Fibroblast of mammary gland (primary cell): ENCODE measurements around the gene ABCC2.
"Not testable (repeated sequence)": the region's sequence is repeated elsewhere in the genome, so short reads cannot be mapped to it uniquely, and the experiment has no call there.

Experiments
- DNase-seq: peaks from one replicate; pipeline ENCODE4 v3.0.0-alpha.2; 2010; ENCODE audit warnings: low read depth
- H3K4me3 ChIP-seq: 2 replicates; pipeline ENCODE4 v1.5.1; 2011; ENCODE audit warnings: low read depth, mild to moderate bottlenecking, low read length, moderate library complexity; ENCODE audit not compliant: control insufficient read depth
- TF ChIP-seq, protein P1 (sequence below): conservative IDR thresholded peaks from 2 replicates; pipeline ENCODE4 v1.5.1; 2011; ENCODE audit warnings: low read depth, low read length, inconsistent platforms; ENCODE audit not compliant: control insufficient read depth, insufficient read depth

ABCC2 gene

DNA sequence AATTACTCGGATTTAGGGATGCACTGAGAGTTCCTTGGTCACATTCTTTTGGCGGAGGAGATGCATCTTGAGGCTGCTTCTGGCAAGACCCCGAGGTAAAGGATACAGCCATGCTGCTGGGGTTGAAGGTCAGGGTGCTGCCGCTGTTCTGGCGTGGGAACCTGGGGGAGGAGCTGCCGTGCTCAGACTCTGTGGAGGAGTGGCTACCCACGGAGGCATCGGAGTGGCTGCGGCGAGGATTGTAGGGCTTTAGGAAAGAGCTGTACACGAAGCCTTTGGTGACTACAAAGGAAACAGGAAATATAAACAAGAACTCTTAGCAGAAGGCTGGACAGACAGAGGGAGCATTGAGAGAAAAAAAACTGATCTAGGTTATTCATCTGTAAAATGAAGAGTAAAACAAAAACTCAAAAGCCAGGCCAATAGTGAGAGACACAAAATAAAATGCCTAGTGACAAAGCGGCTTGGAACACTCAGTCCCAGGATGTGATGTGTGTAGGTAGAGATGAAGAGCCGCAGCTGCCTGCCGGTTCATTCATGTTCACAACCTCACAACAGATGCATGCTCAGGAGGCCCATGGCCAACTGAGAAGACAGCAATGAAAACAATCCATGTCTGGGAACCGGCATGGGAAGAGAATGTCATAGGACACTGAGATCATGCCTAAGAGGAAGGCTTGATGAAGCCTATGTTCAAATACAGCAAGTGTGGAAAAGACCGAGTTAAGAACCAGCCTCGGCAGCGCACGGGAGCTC is 97.8 kb downstream of the ABCC2 start:
- no peak for DNase-seq
- H3K4me3 ChIP-seq, result no peak overlapping the region
- TF ChIP-seq, protein P1, sequence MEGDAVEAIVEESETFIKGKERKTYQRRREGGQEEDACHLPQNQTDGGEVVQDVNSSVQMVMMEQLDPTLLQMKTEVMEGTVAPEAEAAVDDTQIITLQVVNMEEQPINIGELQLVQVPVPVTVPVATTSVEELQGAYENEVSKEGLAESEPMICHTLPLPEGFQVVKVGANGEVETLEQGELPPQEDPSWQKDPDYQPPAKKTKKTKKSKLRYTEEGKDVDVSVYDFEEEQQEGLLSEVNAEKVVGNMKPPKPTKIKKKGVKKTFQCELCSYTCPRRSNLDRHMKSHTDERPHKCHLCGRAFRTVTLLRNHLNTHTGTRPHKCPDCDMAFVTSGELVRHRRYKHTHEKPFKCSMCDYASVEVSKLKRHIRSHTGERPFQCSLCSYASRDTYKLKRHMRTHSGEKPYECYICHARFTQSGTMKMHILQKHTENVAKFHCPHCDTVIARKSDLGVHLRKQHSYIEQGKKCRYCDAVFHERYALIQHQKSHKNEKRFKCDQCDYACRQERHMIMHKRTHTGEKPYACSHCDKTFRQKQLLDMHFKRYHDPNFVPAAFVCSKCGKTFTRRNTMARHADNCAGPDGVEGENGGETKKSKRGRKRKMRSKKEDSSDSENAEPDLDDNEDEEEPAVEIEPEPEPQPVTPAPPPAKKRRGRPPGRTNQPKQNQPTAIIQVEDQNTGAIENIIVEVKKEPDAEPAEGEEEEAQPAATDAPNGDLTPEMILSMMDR, result no peak

DNA sequence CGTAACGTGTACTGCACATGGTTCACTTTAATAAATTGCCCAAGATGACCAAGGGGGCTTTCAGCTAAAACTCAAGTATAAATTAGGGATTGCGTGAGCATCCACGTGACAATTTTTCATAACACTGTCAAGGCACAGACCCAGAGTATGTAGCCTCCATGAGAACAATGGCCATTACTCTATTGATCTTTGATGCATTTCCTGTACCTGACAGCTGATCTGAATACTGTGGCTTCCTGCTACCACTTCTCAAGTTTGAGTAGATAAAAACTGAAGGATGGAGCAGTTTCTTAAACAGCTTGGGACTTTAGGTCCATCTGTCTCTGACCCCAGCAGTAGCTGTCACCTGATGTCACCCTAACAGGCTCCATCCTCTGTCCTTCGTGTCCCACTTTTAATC is 98.9 kb downstream of the ABCC2 start:
- no peak overlapping the region for H3K4me3 ChIP-seq
- TF ChIP-seq, protein P1, result no peak
- DNase-seq, result no peak

DNA sequence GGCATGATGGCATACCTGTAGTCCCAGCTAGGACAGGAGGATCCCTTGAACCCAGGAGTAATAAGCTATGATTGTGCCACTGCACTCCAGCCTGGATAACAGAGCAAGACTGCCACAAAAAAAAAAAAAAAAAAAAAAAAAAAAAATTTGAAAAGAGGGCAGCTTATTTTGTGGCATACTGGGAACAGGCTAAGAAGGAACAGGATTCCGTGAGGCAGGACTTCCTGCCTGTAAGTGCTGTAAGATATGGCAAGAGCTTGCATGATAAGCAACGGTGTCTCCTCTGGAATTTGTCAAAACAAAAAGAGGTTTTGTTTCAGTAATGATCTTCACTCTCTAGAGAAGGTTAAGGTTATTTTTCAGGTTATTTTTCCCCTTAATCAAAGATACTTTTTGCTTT is 101.1 kb downstream of the ABCC2 start:
- TF ChIP-seq, protein P1, result no peak

DNA sequence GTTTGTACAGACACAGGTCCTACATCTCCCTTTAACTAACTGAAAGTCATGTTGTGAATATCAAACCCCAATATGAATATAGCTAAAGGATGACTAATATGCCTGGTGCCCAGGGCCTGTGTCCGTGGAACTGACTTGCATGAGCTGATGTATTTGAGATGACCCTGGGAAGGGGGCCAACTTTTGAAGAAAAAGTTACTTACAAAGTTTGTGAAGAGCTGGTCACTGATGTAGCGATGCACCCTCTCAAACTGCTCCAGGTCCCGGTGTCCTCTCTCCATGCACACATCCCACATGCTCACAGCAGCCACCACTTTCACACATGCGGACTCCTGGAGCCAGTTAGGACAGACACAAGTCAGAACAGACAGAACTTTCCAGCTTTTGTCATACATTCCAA is 106.2 kb downstream of the ABCC2 start:
- peak; percentile 74 for DNase-seq
- TF ChIP-seq, protein P1, result no peak
- H3K4me3 ChIP-seq, result no peak overlapping the region

More for the DNA sequence above, 101.1 kb downstream of the ABCC2 start:
- no peak for DNase-seq
- no peak overlapping the region for H3K4me3 ChIP-seq

DNA sequence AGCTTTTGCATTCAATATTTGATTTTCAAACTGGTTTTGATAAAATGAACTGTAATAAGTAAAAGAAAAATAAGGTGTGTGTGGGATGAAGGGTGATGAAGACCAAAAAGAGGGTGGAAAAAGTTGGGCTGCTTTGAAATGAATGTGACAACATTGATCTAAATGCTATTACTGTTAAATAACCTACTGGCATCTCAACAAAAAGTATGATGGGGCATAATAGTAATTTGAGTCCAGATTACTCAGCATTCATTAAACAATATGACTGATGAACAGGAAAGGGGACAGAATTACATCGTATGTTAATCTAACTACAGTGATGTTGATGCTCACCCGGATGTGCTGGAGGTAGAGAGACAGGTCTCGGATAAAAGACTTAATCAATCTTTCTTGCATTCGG is 112.2 kb downstream of the ABCC2 start:
- TF ChIP-seq, protein P1, result no peak
- no peak overlapping the region for H3K4me3 ChIP-seq
- DNase-seq, result no peak

DNA sequence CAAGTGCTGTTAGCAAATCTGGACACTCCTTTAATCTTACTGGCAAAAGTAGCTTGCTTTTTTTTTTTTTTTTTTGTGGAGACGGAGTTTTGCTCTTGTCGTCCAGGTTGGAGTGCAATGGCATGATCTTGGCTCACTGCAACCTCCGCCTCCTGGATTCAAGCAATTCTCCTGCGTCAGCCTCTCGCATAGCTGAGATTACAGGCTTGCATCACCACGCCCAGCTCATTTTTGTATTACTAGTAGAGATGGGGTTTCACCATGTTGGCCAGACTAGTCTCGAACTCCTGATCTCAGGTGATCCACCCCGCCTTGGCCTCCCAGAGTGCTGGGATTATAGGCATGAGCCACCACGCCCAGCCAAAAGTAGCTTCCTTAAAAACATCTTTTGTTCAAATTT is 112.6 kb downstream of the ABCC2 start:
- H3K4me3 ChIP-seq, DNase-seq: not testable (repeated sequence)

DNA sequence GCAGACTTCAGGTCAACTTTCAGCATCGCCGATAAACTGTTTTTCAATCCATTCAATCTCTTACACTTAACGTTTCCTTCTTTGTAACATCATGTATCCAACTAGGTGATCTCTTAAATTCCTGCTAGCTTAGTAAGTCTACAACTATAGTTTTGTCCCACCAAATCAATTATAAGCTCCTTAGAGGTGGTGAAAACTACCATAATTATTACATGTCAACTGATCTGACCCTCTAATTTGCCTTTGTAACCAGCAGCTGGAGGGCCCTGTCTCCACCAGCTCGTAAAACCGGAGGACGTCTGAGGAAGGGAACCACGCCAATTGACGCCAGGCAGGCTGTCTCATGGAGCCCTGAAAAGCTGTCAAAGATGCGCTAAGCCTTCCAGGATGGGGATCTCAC is 113.4 kb downstream of the ABCC2 start:
- DNase-seq, result no peak
- TF ChIP-seq, protein P1, result no peak
- H3K4me3 ChIP-seq, result no peak overlapping the region
